Astrocyte (in vitro differentiated cells and primary cell): ENCODE results near the gene SLC47A2. TPM values are rescaled to one million over a fixed set of nuclear protein-coding genes. Genes with fewer than 3 reads are reported as not detected.
"Not testable (repeated sequence)": the region's sequence is repeated elsewhere in the genome, so short reads cannot be mapped to it uniquely, and the experiment has no call there.

Experiments used
- DNase-seq: peaks from one replicate; pipeline ENCODE4 v3.0.0-alpha.2; 2010; ENCODE audit warnings: low read depth
- FAIRE-seq: peaks from 2 replicates; lab custom pipeline; 2011; peaks lifted over from hg19 to GRCh38; lab: Jason Lieb, UNC
- H2AFZ ChIP-seq: 2 replicates; pipeline ENCODE4 v1.6.0; 2012; ENCODE audit warnings: low read depth, low read length, inconsistent platforms
- H3K27ac ChIP-seq: 2 replicates; pipeline ENCODE4 v1.5.1; 2011; ENCODE audit warnings: low read depth, low read length, inconsistent platforms
- H3K27me3 ChIP-seq: 2 replicates; pipeline ENCODE4 v1.6.0; 2011; ENCODE audit warnings: low read length, inconsistent platforms; ENCODE audit not compliant: insufficient read depth
- H3K36me3 ChIP-seq: 2 replicates; pipeline ENCODE4 v1.5.1; 2011; ENCODE audit warnings: low read length, inconsistent platforms; ENCODE audit not compliant: insufficient read depth
- H3K4me1 ChIP-seq: 2 replicates; pipeline ENCODE4 v1.5.1; 2011; ENCODE audit warnings: low read length, inconsistent platforms; ENCODE audit not compliant: insufficient read depth
- H3K4me2 ChIP-seq: 2 replicates; pipeline ENCODE4 v1.6.0; 2012; ENCODE audit warnings: low read length, inconsistent platforms
- H3K4me3 ChIP-seq: 2 replicates; pipeline ENCODE4 v1.5.1; 2011; ENCODE audit warnings: low read depth, mild to moderate bottlenecking, low read length, inconsistent platforms; ENCODE audit not compliant: insufficient read depth
- H3K79me2 ChIP-seq: 2 replicates; pipeline ENCODE4 v1.6.0; 2012; ENCODE audit warnings: mild to moderate bottlenecking, low read length, inconsistent platforms; ENCODE audit not compliant: insufficient read depth
- H3K9ac ChIP-seq: 2 replicates; pipeline ENCODE4 v1.6.0; 2012; ENCODE audit warnings: mild to moderate bottlenecking, low read length, inconsistent platforms
- H3K9me3 ChIP-seq: 2 replicates; pipeline ENCODE4 v1.5.1; 2012; ENCODE audit warnings: low read depth, mild to moderate bottlenecking, low read length, inconsistent platforms; ENCODE audit not compliant: insufficient read depth
- H4K20me1 ChIP-seq: 2 replicates; pipeline ENCODE4 v1.6.0; 2012; ENCODE audit warnings: low read length, inconsistent platforms; ENCODE audit not compliant: insufficient read depth
- H3K27ac Mint-ChIP-seq: one replicate; pipeline ENCODE4 v1.8.0; 2021; ENCODE audit warnings: mild to moderate bottlenecking, mixed read lengths; ENCODE audit not compliant: unreplicated experiment
- H3K27me3 Mint-ChIP-seq: one replicate; pipeline ENCODE4 v1.8.0; 2021; ENCODE audit warnings: low read depth, mixed read lengths; ENCODE audit not compliant: unreplicated experiment
- H3K36me3 Mint-ChIP-seq: one replicate; pipeline ENCODE4 v1.8.0; 2021; ENCODE audit warnings: low read depth, mixed read lengths; ENCODE audit not compliant: unreplicated experiment
- H3K4me1 Mint-ChIP-seq: one replicate; pipeline ENCODE4 v1.8.0; 2021; ENCODE audit warnings: low read depth, mixed read lengths; ENCODE audit not compliant: unreplicated experiment
- H3K4me3 Mint-ChIP-seq: one replicate; pipeline ENCODE4 v1.8.0; 2021; ENCODE audit warnings: mild to moderate bottlenecking, moderate library complexity, mixed read lengths; ENCODE audit not compliant: unreplicated experiment
- H3K9me3 Mint-ChIP-seq: one replicate; pipeline ENCODE4 v1.8.0; 2021; ENCODE audit warnings: mild to moderate bottlenecking, mixed read lengths; ENCODE audit not compliant: unreplicated experiment
- CTCF ChIP-seq: IDR thresholded peaks from 2 replicates; pipeline ENCODE4 v1.5.1; 2011; ENCODE audit warnings: low read depth, mild to moderate bottlenecking, inconsistent platforms, low read length, moderate library complexity; ENCODE audit not compliant: insufficient read depth
- EZH2 ChIP-seq: IDR thresholded peaks from 2 replicates; pipeline ENCODE4 v1.6.1; 2012; ENCODE audit warnings: mild to moderate bottlenecking, low read length, inconsistent platforms; ENCODE audit not compliant: insufficient read depth
- total RNA-seq: library from RNA; stranded (reverse); gene quantifications from 2 replicates; pipeline ENCODE4 v1.2.1, GENCODE V29; 2021

SLC47A2 gene
- total RNA-seq, 1 donor from 2014 or later: not detected

GRCh38 chr17:19702217-19702641, 14.2 kb downstream of the SLC47A2 start:
- H3K4me1 ChIP-seq: no peaks in the 10 kb centered on the region
- Mint-ChIP-seq H3K4me1 (peaks cover 12% of the 10 kb centered on the region), H3K36me3 (no peaks in the 10 kb centered on the region), H3K27me3 (peaks cover 3% of the 10 kb centered on the region), H3K27ac (no peak overlapping the region), H3K4me3 (no peak overlapping the region), H3K9me3 (no peaks in the 10 kb centered on the region)
- H3K9ac ChIP-seq: no peak overlapping the region
- no peaks in the 10 kb centered on the region for H3K9me3 ChIP-seq
- H3K36me3 ChIP-seq: no peaks in the 10 kb centered on the region
- H3K27me3 ChIP-seq: no peaks in the 10 kb centered on the region
- FAIRE-seq: no peak
- no peak overlapping the region for H3K4me3 ChIP-seq
- no peak for TF ChIP-seq CTCF
- no peak for TF ChIP-seq EZH2
- DNase-seq: no peak
- no peaks in the 10 kb centered on the region for H4K20me1 ChIP-seq
- no peak overlapping the region for H3K27ac ChIP-seq
- no peak overlapping the region for H2AFZ ChIP-seq
- H3K79me2 ChIP-seq: no peaks in the 10 kb centered on the region
- H3K4me2 ChIP-seq: no peak overlapping the region

- no peaks in the 10 kb centered on the region for H3K79me2 ChIP-seq
- no peaks in the 10 kb centered on the region for H3K36me3 ChIP-seq
- Mint-ChIP-seq H3K36me3 (no peaks in the 10 kb centered on the region), H3K4me3 (no peak overlapping the region), H3K27me3 (no peaks in the 10 kb centered on the region), H3K27ac (no peak overlapping the region), H3K4me1 (no peaks in the 10 kb centered on the region), H3K9me3 (peaks cover 1% of the 10 kb centered on the region)
- no peaks in the 10 kb centered on the region for H3K9me3 ChIP-seq
- H3K4me2 ChIP-seq: no peak overlapping the region
- H3K27me3 ChIP-seq: no peaks in the 10 kb centered on the region
- H3K9ac ChIP-seq: no peak overlapping the region
- DNase-seq (no peak), FAIRE-seq (no peak)
- no peak overlapping the region for H2AFZ ChIP-seq
- H4K20me1 ChIP-seq: no peaks in the 10 kb centered on the region
- no peaks in the 10 kb centered on the region for H3K4me1 ChIP-seq
- H3K4me3 ChIP-seq: no peak overlapping the region
- no peak overlapping the region for H3K27ac ChIP-seq
- TF ChIP-seq EZH2: no peak
- no peak for TF ChIP-seq CTCF
These were observed 29.8 kb downstream of the SLC47A2 start for GRCh38 chr17:19686400-19687090.

GRCh38 chr17:19684909-19685580, 31.3 kb downstream of the SLC47A2 start:
- FAIRE-seq, H3K4me1 ChIP-seq, H3K4me1 Mint-ChIP-seq, H3K36me3 ChIP-seq, H3K27me3 Mint-ChIP-seq, H3K27me3 ChIP-seq, H4K20me1 ChIP-seq, H3K79me2 ChIP-seq, H3K9ac ChIP-seq, H3K36me3 Mint-ChIP-seq, H3K4me2 ChIP-seq, H3K27ac ChIP-seq, H3K27ac Mint-ChIP-seq, H3K9me3 ChIP-seq, H2AFZ ChIP-seq, DNase-seq, H3K4me3 Mint-ChIP-seq, H3K4me3 ChIP-seq, H3K9me3 Mint-ChIP-seq: not testable (repeated sequence)
